HG02970 (cell line): ENCODE measurements around the gene CLDN3.
A peak's percentile ranks its signal among the peaks of the same experiment; 100 is the strongest.
"Not testable (repeated sequence)": the region's sequence is repeated elsewhere in the genome, so short reads cannot be mapped to it uniquely, and the experiment has no call there.

Experiments
- ATAC-seq: cut with Tn5 transposase; IDR thresholded peaks from one replicate; pipeline ENCODE4 v1.9.1; 2021; ENCODE audit warnings: mild to moderate bottlenecking, moderate library complexity, moderate number of reproducible peaks; ENCODE audit not compliant: unreplicated experiment, low FRiP score

The CLDN3 gene

GRCh38 chr7:73738612-73739386, 31.3 kb downstream of the CLDN3 start, which contains the start of gene ABHD11:
Gene ABHD11 (minus strand): TSS chr7:73738802. CDS start chr7:73738770, 32 bp downstream.
- ATAC-seq = peak; percentile 82

DNA sequence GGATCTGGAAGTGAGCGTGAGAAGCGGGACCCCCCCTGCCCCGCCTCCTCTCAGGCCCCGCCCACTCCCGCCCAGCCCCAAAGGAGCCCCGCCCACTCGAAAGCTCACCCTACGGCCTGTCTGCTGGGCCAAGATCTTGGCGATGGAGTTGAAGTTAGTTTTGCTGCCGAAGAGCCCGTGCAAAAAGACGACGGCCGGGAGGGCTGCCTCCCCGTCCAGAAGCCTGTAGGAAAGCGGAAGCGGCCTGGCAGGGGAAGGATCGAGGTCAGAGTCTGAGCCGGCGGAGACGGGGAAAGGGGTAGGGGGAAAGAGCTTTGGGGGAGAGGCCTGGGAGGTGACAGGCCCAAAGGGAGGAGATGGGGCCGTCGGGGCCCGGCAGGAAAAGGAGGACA, 31.9 kb downstream of the CLDN3 start:
- no peak for ATAC-seq

GRCh38 chr7:73737491-73738219, 32.4 kb downstream of the CLDN3 start:
- no peak for ATAC-seq

GRCh38 chr7:73736885-73737284, 33.2 kb downstream of the CLDN3 start:
- no peak for ATAC-seq

- no peak for ATAC-seq
Observed at GRCh38 chr7:73735528-73735905, 34.6 kb downstream of the CLDN3 start.

DNA sequence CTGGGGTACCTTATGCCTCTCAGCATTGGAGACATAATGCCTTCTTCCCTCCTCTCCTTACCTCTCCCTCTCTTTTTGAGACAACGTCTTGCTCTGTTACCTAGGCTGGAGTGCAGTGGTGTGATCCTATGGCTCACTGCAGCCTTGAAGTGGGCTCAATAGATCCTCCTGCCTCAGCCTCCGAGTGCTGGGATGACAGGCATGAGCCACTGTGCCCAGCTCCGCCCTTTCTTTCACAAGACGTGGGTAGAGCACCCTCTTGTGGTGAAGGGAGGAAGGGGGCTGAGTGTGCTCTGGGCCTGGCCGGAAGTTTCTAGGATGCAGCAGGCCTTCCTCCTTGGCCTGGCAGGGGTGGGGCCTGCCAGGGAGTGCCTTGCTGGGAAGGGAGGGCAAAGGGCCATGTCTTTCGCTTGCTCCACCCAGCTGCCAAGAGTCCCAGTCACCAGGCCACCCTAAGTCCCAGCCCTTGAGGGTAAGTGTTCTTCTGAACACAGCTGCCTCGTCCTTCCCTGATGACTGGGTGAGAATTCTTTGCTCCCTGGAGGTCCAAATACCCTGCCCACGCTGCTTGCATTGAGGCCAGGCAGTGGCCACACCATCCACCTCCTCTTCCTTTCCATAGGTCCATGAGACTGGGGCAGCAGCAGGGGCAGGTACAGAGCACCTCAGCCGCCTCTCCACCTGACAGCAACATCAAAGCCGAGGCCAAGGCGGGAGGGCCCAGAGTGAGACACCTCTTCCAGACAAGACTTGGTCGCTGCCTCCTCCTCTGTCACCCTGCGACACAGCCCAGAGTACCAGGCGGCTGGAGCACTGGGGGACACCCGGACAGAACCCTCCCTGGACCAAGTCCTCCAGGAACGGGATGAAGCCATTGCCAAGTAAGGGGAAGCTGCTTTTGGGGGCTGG, 35.2 kb downstream of the CLDN3 start:
- no peak for ATAC-seq

DNA sequence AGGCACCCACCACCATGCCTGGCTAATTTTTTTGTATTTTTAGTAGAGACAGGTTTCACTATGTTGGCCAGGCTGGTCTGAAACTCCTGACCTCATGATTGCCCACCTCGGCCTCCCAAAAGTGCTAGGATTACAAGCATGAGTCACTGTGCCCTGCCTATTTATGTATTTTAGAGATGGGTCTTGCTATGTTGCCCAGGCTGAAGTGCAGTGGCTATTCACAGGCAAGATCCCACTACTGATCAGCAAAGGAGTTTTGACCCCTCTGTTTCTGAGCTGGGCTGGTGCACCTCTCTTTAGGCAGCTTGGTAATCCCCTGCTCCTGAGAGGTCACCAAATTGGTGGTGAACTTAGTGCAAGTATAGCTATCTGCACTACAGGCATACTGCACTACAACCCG, 37.7 kb downstream of the CLDN3 start:
- ATAC-seq = no peak

DNA sequence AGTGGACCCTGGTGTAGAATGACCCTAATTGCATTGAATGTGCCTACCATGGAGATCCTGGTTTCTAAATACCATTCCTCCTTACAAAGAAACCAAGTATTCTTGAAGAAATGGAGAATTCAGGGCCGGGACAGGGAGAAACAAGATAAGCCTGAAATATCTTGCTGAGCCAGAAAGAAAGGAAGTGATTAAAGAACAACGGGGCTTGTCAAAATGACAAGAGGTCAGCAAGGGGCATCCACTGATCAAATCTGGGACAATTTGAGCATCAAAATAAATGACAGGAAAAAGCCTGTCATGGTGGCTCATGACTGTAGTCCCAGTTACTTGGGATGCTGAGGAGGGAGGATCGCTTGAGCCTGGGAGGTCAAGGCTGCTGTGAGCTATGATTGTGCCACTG, 39.6 kb downstream of the CLDN3 start:
- no peak for ATAC-seq

GRCh38 chr7:73728551-73728950, 41.5 kb downstream of the CLDN3 start:
- ATAC-seq = no peak

DNA sequence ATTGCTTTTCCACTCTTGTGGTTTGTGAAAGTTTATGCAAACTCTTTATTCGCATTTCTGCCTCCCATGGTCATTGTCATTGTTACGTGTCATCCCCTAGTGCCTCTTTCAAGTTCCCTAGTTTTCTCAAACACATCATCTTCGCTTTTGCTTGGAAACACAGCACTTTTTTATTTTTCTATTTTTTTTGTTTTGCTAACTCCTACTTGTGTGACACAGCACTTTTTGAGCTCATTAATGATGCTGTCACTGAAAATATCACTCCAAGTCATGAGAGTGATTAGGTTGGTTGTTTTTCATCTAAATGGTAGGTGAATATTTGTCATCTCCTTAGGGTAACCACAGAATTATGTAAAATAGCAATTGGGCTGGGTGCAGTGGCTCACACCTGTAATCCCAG, 42.1 kb downstream of the CLDN3 start:
- ATAC-seq = no peak

- ATAC-seq = no peak
Observed at GRCh38 chr7:73726083-73726466, 44.0 kb downstream of the CLDN3 start.

DNA sequence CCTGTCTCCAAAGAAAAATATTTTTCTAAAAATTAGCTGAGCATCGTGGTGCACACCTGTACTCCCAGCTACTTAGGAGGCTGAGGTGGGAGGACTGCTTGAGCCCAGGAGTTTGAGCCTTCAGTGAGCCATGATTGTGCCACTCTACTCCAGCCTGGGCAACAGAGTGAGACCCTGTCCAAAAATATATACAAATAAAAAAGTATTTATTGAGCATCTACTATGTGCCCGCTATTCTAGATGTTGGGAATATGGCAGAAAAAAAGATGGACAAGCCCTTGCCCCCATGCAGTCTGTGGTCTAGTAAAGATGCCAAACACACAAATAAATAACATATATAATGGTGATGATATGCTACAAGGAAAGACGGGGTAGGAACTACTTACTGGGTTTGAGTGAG, 46.3 kb downstream of the CLDN3 start:
- no peak for ATAC-seq

DNA sequence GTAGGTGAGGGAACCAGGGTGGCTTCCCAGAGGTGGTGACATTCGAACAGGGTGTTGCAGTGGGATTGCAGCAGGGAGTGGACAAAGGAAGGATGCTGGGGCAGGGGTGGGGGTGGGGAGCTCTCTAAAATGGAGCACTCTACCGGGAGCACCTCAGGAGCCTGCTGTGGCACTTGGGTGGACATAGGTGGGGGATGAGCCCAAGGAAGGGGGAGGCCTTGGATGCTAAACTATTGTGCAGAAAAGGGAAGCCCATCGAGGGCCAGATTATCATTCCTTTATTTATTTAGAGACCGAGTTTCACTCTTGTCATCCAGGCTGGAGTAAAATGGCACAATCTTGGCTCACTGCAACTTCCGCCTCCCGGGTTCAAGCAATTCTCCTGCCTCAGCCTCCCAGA, 47.3 kb downstream of the CLDN3 start:
- no peak for ATAC-seq

- ATAC-seq = not testable (repeated sequence)
Observed at GRCh38 chr7:73722182-73722581, 47.9 kb downstream of the CLDN3 start.

DNA sequence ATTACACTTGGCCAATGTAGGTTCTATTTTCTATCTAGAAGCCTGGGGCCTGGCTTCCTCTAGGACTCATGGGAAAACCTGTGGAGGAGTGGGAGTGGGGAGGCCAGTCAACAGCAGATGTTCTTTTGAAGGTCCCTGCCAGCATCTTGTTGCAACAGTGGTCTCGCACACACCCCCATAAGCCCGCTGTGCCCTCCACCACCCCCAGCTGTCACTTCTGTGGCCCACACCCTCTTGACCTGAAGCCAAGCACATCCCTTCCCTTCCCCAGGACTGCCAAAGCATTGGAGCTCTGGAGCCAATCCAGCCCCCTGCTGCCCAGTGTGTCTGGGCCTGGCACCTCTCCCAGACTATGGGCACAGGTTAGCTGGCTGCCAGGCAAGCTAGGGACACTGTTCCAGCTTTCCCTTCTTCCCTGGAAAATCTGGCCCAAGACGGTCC, 48.7 kb downstream of the CLDN3 start:
- ATAC-seq = no peak

DNA sequence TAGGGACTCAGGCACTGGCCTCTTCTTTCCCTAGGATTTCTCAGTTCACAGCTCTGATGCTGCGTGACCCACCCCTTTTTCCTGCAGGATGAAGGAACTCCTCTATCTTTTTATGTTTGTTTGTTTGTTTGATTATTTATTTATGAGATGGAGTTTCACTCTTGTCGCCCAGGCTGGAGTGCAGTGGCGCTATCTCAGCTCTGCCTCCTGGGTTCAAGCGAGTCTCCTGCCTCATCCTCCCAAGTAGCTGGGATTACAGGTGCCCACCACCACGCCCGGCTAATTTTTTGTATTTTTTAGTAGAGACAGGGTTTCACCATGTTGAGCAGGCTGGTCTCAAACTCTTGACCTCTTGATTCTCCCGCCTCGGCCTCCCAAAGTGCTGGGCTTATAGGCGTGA, 49.6 kb downstream of the CLDN3 start:
- ATAC-seq = not testable (repeated sequence)

GRCh38 chr7:73719806-73720169, 50.3 kb downstream of the CLDN3 start:
- no peak for ATAC-seq
